Activated naive CD4-positive, alpha-beta T cell treated with anti-CD3 and anti-CD28 coated beads, Interleukin-2, amount 50 U/mL, for 16 hours (primary cell): Measurements from ENCODE around the gene ME3.
"Not testable (repeated sequence)": the region's sequence is repeated elsewhere in the genome, so short reads cannot be mapped to it uniquely, and the experiment has no call there.

ENCODE experiments used
- DNase-seq: peaks from one replicate; pipeline ENCODE4 v3.0.0-alpha.2; 2020

Gene ME3

GRCh38 chr11:86453290-86454030, 219.0 kb downstream of the ME3 start:
- no peak for DNase-seq

GRCh38 chr11:86449993-86450629, 222.3 kb downstream of the ME3 start:
- no peak for DNase-seq

GRCh38 chr11:86447763-86448480, 224.5 kb downstream of the ME3 start:
- DNase-seq, result no peak

GRCh38 chr11:86446924-86447285, 225.5 kb downstream of the ME3 start:
- DNase-seq, result no peak

- no peak for DNase-seq
These were observed 226.1 kb downstream of the ME3 start for GRCh38 chr11:86446163-86446923.

GRCh38 chr11:86444981-86445380, 227.4 kb downstream of the ME3 start:
- DNase-seq, result no peak

GRCh38 chr11:86443415-86443814, 229.0 kb downstream of the ME3 start:
- no peak for DNase-seq

- no peak for DNase-seq
These were observed 229.6 kb downstream of the ME3 start for GRCh38 chr11:86442827-86443226.

GRCh38 chr11:86442420-86442819, 230.0 kb downstream of the ME3 start:
- DNase-seq, result no peak

GRCh38 chr11:86440843-86441242, 231.6 kb downstream of the ME3 start:
- DNase-seq, result no peak

GRCh38 chr11:86440305-86440716, 232.1 kb downstream of the ME3 start:
- no peak for DNase-seq

GRCh38 chr11:86438685-86439084, 233.7 kb downstream of the ME3 start:
- DNase-seq, result no peak

GRCh38 chr11:86435711-86436110, 236.7 kb downstream of the ME3 start:
- DNase-seq, result no peak

GRCh38 chr11:86433361-86434095, 238.9 kb downstream of the ME3 start:
- DNase-seq, result not testable (repeated sequence)

- DNase-seq, result no peak
These were observed 241.2 kb downstream of the ME3 start for GRCh38 chr11:86431258-86431657.

- DNase-seq, result no peak
These were observed 245.0 kb downstream of the ME3 start for GRCh38 chr11:86427441-86427840.

GRCh38 chr11:86423488-86423887, 248.9 kb downstream of the ME3 start:
- DNase-seq, result not testable (repeated sequence)

GRCh38 chr11:86422371-86422770, 250.0 kb downstream of the ME3 start:
- DNase-seq, result no peak

GRCh38 chr11:86421946-86422345, 250.5 kb downstream of the ME3 start:
- no peak for DNase-seq

- DNase-seq, result no peak
These were observed 253.5 kb downstream of the ME3 start for GRCh38 chr11:86418917-86419316.

- DNase-seq, result no peak
These were observed 253.9 kb downstream of the ME3 start for GRCh38 chr11:86418513-86418912.

- no peak for DNase-seq
These were observed 254.3 kb downstream of the ME3 start for GRCh38 chr11:86418106-86418505.

GRCh38 chr11:86416951-86417350, 255.5 kb downstream of the ME3 start:
- not testable (repeated sequence) for DNase-seq
